HG03045 (cell line): ENCODE results near the gene CORIN.

Source experiments
- ATAC-seq: cut with Tn5 transposase; IDR thresholded peaks from one replicate; pipeline ENCODE4 v1.9.1; 2021; ENCODE audit warnings: mild to moderate bottlenecking, moderate library complexity; ENCODE audit not compliant: unreplicated experiment

The CORIN gene

GRCh38 chr4:47646372-47646771 is 191.5 kb downstream of the CORIN start:
- no peak for ATAC-seq

DNA sequence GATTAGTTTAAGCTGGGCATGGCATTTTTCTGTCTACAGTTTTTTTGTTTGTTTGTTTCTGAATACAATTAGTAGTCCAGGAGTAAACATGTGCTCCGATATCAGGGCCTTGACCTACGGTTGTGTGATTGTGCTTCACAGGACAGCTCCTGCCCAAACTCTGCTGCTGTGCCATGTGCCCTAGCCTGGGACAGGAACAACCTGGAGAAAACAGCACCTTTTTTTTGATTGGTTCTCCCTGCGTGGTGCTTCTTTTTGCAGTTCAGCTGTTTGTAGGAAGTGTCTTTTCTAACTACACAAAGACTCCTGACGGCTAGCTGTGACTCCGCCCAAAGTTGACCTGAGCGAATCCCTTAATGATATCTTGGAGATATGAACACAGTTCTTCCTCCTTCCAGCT is 194.0 kb downstream of the CORIN start:
- no peak for ATAC-seq

GRCh38 chr4:47642985-47643760 is 194.7 kb downstream of the CORIN start:
- ATAC-seq, result no peak

GRCh38 chr4:47642191-47642830 is 195.6 kb downstream of the CORIN start:
- ATAC-seq, result no peak

DNA sequence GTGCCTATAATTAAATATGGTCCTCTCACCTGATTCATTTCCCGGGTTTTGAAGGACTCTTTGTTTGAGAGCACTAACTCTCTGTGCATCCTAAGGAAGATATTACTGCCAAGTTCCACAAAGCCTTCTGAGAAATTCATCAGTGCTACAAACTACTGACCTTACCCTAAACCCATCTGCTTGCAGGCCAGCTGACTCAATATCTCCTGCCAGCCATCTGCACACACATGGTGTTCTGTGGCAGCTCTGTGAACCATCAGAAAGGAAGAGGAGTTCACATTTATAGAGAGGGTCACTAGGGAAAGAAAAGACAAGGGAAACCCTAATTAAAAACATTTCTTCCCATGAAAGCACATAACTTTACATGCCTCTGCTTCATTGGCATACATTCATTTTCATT is 196.1 kb downstream of the CORIN start:
- no peak for ATAC-seq

- ATAC-seq, result no peak
These were observed 197.0 kb downstream of the CORIN start for GRCh38 chr4:47640911-47641310.

- no peak for ATAC-seq
These were observed 198.3 kb downstream of the CORIN start for GRCh38 chr4:47639531-47639930.

DNA sequence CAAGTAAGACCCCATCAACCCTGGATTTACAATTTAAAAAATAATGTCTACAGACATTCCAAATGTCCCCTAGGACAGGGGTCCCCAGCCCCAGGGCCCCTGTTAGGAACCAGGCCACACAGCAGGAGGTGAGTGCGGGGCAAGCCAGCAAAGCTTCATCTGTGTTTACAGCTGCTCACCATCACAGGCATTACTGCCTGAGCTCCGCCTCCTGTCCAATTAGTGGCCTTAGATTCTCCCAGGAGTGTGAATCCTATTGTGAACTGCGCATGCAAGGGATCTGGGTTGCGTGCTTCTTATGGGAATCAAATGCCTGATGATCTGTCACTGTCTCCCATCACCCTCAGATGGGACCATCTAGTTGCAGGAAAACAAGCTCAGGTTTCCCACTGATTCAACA is 206.7 kb downstream of the CORIN start:
- ATAC-seq, result no peak

- ATAC-seq, result no peak
These were observed 213.8 kb downstream of the CORIN start for GRCh38 chr4:47624031-47624441.

DNA sequence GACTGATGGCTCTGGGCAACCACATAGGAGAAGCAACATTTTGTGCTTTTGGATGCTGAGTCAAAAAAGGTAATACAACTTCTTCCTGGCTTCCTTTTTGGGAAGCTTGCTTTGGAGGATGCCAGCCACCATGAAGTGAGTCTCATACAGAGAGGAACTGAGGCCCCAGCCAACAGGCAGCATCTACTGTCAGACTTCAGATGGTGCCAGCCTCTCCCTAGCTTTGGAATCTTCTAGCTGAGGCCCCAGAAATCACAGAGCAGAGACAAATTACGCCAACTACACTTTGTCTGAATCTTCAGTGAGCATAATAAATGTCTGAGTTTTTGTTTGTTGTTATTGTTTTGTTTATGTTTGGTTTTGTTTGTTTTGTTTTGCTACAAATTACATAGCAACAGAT is 216.7 kb downstream of the CORIN start:
- no peak for ATAC-seq

GRCh38 chr4:47619691-47620090 is 218.2 kb downstream of the CORIN start:
- no peak for ATAC-seq

DNA sequence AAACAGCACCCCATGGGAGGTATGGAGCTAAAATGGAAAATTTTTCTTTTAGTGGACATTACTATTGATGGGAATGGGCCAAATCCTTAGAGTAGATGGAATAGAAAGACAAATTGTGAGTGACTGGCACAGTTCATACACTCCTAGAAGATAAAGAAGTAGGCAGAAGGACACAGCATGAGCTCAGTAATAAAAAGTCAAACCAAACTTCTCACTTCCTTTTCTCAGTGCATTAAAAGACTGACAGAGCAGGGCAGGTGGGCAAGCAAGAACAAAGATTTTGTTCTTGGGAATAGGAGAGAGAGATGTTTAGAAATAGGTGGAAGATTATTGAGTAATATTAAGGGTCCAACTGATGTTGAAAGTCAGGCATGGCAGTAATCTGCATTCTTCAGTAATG is 220.3 kb downstream of the CORIN start:
- ATAC-seq, result no peak

DNA sequence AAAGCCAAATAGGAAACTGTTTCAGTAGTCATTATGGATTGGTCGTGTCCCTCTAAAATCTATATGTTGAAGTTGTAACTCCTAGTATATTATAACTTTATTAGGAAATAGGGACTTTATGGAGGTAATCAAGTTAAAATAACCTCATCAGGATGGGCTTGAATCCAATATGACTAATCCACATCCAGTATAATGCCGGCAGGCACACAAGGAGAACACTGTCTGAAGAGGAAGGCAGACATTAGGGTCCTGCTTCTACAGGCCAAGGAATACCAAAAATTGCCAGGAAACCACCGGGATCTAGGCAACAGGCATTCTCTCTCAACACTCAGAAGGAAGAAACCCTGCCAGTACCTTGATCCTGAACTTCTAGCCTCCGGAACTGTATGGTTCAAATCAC is 222.5 kb downstream of the CORIN start:
- no peak for ATAC-seq

- no peak for ATAC-seq
These were observed 225.5 kb downstream of the CORIN start for GRCh38 chr4:47612116-47613023.

DNA sequence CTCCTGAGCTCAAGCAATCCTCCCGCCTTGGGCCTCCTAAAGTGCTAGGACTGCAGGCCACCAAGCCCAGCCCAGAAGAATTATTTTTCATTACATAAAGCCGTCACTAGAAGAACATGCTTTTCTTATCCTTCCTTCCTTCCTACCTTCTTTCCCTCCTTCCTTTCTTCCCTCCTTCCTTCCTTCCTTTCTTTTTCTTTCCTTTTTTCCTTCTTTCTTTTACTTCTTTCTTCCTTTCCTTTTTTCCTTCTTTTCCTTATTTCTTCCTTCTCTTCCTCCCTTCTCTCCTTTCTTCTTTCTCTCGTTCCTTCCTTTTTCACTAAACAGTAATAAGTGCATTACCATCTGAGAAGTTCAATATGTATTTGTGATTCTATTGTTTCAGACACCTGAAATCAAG is 231.4 kb downstream of the CORIN start:
- no peak for ATAC-seq

DNA sequence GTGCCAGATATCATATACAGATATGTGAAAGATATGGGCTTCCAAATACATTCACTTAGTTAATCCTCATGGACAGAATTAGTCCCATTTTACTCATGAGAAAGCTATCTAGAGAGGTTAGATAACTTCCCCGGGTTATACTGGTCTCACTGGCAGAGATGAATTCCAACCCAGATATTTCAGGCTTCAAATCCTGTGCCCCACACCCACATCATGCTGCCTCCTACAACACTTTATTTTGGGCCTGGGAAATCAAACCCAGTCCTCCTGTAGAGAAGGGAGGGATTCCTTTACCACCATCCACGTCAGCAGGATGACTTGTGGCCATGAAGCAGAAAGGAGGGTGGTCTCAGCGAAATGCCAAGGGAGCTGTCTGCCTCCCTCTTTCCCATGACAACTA is 239.0 kb downstream of the CORIN start:
- ATAC-seq, result no peak

DNA sequence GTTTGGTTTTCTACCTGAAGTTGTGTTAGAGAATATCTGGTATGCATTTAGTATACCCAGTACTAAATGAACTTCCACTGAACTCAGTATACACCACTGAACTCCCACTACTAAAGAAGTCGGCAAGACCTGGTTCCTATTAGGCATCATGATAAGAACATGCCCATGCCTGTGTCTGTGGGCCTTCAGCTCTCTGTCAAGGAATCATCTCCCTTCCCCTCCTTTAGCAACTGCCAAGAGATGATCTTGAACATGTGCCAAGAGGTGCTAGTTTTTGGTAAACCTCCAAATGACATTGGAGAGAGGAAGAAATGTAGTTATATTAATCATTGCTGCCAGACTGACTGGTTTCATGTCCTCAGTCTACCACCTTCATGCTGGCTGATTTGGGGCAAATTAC is 239.5 kb downstream of the CORIN start:
- no peak for ATAC-seq

- ATAC-seq, result no peak
These were observed 240.2 kb downstream of the CORIN start for GRCh38 chr4:47597696-47598095.

- ATAC-seq, result no peak
These were observed 247.5 kb downstream of the CORIN start for GRCh38 chr4:47590325-47590724.

GRCh38 chr4:47579235-47579634 is 258.6 kb downstream of the CORIN start:
- ATAC-seq, result no peak

- no peak for ATAC-seq
These were observed 259.9 kb downstream of the CORIN start for GRCh38 chr4:47577779-47578553.
